CD4-positive, alpha-beta T cell (primary cell): ENCODE measurements around the gene ADARB2. TPM values are rescaled to one million over a fixed set of nuclear protein-coding genes. Genes with fewer than 3 reads are reported as not detected.
A peak's percentile ranks its signal among the peaks of the same experiment; 100 is the strongest.

Experiments used
- ATAC-seq: fragments of 200-7000 bp; cut with Tn5 transposase; one replicate; pipeline ENCODE4 v1.10.0; 2022; ENCODE audit warnings: mild to moderate bottlenecking; ENCODE audit not compliant: poor library complexity
- CTCF ChIA-PET: fragments of 350-600 bp; sonication (Branson Sonifier 250); formaldehyde crosslinking; loops from one replicate; lab custom pipeline; 2021; ENCODE audit warnings: antibody characterized with exemption, inconsistent platforms; lab: Charles Lee
- POLR2A ChIA-PET: fragments of 350-600 bp; sonication (Branson Sonifier 250); formaldehyde crosslinking; loops from one replicate; lab custom pipeline; 2021; ENCODE audit warnings: antibody characterized with exemption, inconsistent platforms; lab: Charles Lee
- DNase-seq, 14 experiments: peaks; one replicate each; pipeline ENCODE4 v3.0.0-alpha.2; 2013 to 2020; ENCODE audit warnings: mixed read lengths in 2 of 14
- H3K27ac ChIP-seq, 2 donors: one replicate each; pipeline versions ENCODE4 v1.5.1 to v1.7.0; 2013; ENCODE audit warnings: low read length in 2 of 2, low read depth in 1 of 2, mild to moderate bottlenecking in 1 of 2
- H3K27me3 ChIP-seq, 2 experiments: 1 replicate in 1 of 2; 2 replicates in 1 of 2; pipeline versions ENCODE4 v1.6.1 to v1.7.0; 2013; ENCODE audit warnings: low read length in 2 of 2, control low read depth in 1 of 2, mild to moderate bottlenecking in 1 of 2, moderate library complexity in 1 of 2; ENCODE audit not compliant: insufficient read depth in 2 of 2, control insufficient read depth in 1 of 2
- H3K36me3 ChIP-seq: one replicate; pipeline ENCODE4 v1.6.1; 2013; ENCODE audit warnings: low read length, control low read depth; ENCODE audit not compliant: insufficient read depth
- H3K4me1 ChIP-seq: one replicate; pipeline ENCODE4 v1.6.1; 2013; ENCODE audit warnings: low read length, control low read depth; ENCODE audit not compliant: insufficient read depth
- H3K4me3 ChIP-seq: one replicate; pipeline ENCODE4 v1.5.1; 2013; ENCODE audit warnings: mild to moderate bottlenecking, low read length, moderate library complexity
- H3K9me3 ChIP-seq, 2 experiments: 1 replicate in 1 of 2; 2 replicates in 1 of 2; pipeline versions ENCODE4 v1.6.1 to v1.7.0; 2013; ENCODE audit warnings: low read length in 2 of 2, mild to moderate bottlenecking in 2 of 2, control low read depth in 1 of 2, moderate library complexity in 1 of 2; ENCODE audit not compliant: control insufficient read depth in 1 of 2, insufficient read depth in 1 of 2
- H3K27ac Mint-ChIP-seq: one replicate; pipeline ENCODE4 v1.8.0; 2020; ENCODE audit warnings: mixed read lengths
- H3K27me3 Mint-ChIP-seq: one replicate; pipeline ENCODE4 v1.8.0; 2021; ENCODE audit warnings: mixed read lengths
- H3K36me3 Mint-ChIP-seq: one replicate; pipeline ENCODE4 v1.8.0; 2021; ENCODE audit warnings: low read depth, mixed read lengths
- H3K4me1 Mint-ChIP-seq: one replicate; pipeline ENCODE4 v1.8.0; 2021; ENCODE audit warnings: low read depth, mixed read lengths
- H3K4me3 Mint-ChIP-seq: one replicate; pipeline ENCODE4 v1.8.0; 2020; ENCODE audit warnings: mild to moderate bottlenecking, mixed read lengths
- H3K9me3 Mint-ChIP-seq: one replicate; pipeline ENCODE4 v1.8.0; 2020; ENCODE audit warnings: mixed read lengths
- intact Hi-C, 2 experiments: fragments of 100-400 bp; cut with DNase I in 1 of 2; cut with micrococcal nuclease in 1 of 2; formaldehyde crosslinking; loops; one replicate each; pipeline versions ENCODE4 v1.15.1 to v1.9.0; 2023 to 2025; cut with DNase I, micrococcal nuclease
- total RNA-seq, 174 experiments: library from RNA in 2 of 174; stranded (reverse) in 2 of 174; gene quantifications; one replicate each; pipeline ENCODE4 v1.2.3 and lab custom pipeline; 2021 to 2026
- TF ChIP-seq, protein P1 (sequence below): fragments of 200-600 bp; IDR thresholded peaks from one replicate; pipeline ENCODE4 v1.8.0; 2022; ENCODE audit warnings: antibody characterized with exemption, mild to moderate bottlenecking

Gene ADARB2
- total RNA-seq, 2 experiments from 2014 or later = 0.14 TPM; not detected in 1

DNA sequence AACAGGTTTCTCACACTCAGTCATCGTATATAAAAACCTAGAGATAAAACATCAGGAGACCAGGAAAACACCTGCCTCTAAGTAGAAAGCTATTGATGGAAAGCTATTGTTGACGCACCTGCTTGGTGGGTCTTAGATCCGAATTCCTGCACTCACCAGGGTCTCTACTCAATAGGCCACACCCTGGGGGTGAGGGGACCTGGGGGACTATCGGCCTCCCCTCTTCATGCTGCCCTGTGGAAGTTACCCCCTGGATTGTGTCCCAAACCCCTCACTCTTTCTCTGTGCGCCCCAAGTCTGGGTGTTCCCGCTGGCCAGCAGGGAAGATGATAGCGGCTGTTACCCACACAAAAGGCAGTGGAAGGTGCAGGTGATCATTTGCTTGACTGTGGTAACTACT, 368.1 kb downstream of the ADARB2 start:
- H3K27me3 Mint-ChIP-seq = peaks cover 55% of the 10 kb centered on the region
- DNase-seq = no peak
- intact Hi-C loops = no loop called here

DNA sequence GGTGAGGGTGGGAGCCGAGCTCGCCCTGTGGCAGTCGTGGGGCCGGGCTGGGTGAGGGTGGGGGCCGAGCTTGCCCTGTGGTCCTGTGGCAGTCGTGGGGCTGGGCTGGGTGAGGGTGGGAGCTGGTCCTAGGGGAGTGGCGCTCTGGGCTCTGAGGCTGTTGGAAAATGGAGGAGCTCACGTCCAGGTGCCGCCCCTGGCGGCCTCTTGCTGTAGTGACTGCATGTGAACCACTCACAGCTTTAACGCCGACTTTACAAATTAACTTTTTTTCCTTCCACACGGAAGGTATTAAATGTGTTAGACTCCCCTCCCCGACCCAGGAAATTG, 368.5 kb downstream of the ADARB2 start:
- intact Hi-C loops = no loop called here
- Histone ChIP-seq H3K36me3 (no peaks in the 10 kb centered on the region), H3K27me3 (peaks cover 4 to 14% of the 10 kb centered on the region in 2 experiments), H3K27ac (no peak overlapping the region), H3K4me3 (no peak overlapping the region), H3K9me3 (peaks cover 0 to 4% of the 10 kb centered on the region in 2 experiments), H3K4me1 (no peaks in the 10 kb centered on the region)
- ChIA-PET POLR2A (no interaction called here), CTCF (interaction anchor here (0.9 kb wide), 1 partner anchor 259 kb away, joined by 3 read pairs; no protein-coding TSS in a partner anchor)
- Mint-ChIP-seq H3K36me3 (no peaks in the 10 kb centered on the region), H3K4me3 (no peak overlapping the region), H3K27ac (no peak overlapping the region), H3K9me3 (no peaks in the 10 kb centered on the region), H3K27me3 (peaks cover 57% of the 10 kb centered on the region), H3K4me1 (no peaks in the 10 kb centered on the region)
- peak in 7 of 14 experiments; percentile 14 to 50 (median 31) for DNase-seq
- TF ChIP-seq, protein P1, sequence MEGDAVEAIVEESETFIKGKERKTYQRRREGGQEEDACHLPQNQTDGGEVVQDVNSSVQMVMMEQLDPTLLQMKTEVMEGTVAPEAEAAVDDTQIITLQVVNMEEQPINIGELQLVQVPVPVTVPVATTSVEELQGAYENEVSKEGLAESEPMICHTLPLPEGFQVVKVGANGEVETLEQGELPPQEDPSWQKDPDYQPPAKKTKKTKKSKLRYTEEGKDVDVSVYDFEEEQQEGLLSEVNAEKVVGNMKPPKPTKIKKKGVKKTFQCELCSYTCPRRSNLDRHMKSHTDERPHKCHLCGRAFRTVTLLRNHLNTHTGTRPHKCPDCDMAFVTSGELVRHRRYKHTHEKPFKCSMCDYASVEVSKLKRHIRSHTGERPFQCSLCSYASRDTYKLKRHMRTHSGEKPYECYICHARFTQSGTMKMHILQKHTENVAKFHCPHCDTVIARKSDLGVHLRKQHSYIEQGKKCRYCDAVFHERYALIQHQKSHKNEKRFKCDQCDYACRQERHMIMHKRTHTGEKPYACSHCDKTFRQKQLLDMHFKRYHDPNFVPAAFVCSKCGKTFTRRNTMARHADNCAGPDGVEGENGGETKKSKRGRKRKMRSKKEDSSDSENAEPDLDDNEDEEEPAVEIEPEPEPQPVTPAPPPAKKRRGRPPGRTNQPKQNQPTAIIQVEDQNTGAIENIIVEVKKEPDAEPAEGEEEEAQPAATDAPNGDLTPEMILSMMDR = no peak
- peak; percentile 44 for ATAC-seq

More for the DNA sequence above, 368.1 kb downstream of the ADARB2 start:
- POLR2A ChIA-PET = no interaction called here
- no peak for ATAC-seq
- peaks cover 4 to 11% of the 10 kb centered on the region in 2 experiments for H3K27me3 ChIP-seq
- TF ChIP-seq, protein P1 = no peak
- no peaks in the 10 kb centered on the region for H3K36me3 Mint-ChIP-seq
- H3K4me3 ChIP-seq = no peak overlapping the region
- H3K27ac Mint-ChIP-seq = no peak overlapping the region
- H3K9me3 Mint-ChIP-seq = no peaks in the 10 kb centered on the region
- CTCF ChIA-PET = interaction anchor here (0.9 kb wide), 1 partner anchor 259 kb away, joined by 3 read pairs; no protein-coding TSS in a partner anchor
- peaks cover 0 to 7% of the 10 kb centered on the region in 2 experiments for H3K9me3 ChIP-seq
- H3K4me3 Mint-ChIP-seq = no peak overlapping the region
- no peaks in the 10 kb centered on the region for H3K4me1 ChIP-seq
- H3K4me1 Mint-ChIP-seq = no peaks in the 10 kb centered on the region
- no peak overlapping the region for H3K27ac ChIP-seq
- H3K36me3 ChIP-seq = no peaks in the 10 kb centered on the region

DNA sequence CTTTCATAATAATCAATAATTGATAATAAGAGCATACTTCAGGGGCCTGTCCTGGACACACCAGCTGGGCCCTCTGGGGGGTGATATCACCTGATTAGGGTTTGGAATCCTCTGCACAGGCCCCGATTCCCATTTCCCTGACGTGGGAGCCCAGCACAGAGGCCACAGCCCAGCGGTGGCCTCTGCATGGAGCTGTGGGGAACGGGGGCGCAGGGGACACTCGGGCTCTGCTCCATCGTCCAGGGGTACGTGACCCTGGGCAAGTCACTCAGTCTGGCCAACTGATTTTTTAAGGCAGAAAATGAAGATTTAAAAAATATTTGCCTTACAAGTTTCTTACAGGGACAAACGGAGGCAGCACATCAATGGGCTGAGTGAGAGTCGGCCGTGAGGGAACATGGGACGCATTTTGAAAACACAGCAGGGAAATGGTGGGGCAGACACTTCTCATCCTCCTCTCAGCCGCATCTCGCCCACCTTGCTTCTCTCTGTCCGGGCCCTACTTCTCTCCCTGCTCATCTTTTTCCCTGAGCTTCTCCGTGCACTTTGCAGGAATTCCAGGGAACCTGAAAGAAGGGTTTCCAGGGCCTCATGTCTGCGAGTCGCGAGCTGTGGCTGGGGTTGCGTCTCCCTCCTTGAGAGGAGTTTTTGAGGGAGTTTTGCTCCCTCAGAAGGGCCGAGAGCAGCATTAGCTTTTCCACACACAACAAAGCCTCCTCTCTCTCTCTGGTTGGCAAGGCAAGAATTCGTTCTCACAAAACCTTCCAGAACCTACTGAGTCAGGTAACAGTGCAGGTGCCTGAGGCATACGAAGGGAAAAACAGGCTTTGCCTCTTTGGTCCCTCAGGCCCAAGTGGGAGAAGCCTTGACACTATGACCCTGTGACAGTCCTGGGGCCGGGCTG, 369.1 kb downstream of the ADARB2 start:
- peaks cover 0 to 4% of the 10 kb centered on the region in 2 experiments for H3K9me3 ChIP-seq
- no peak overlapping the region for H3K4me3 ChIP-seq
- DNase-seq (no peak), ATAC-seq (no peak)
- no peaks in the 10 kb centered on the region for H3K36me3 Mint-ChIP-seq
- TF ChIP-seq, protein P1 = no peak
- H3K4me1 Mint-ChIP-seq = no peaks in the 10 kb centered on the region
- ChIA-PET POLR2A (no interaction called here), CTCF (interaction anchor here (0.9 kb wide), 1 partner anchor 258 kb away, joined by 3 read pairs; no protein-coding TSS in a partner anchor)
- H3K27ac Mint-ChIP-seq = no peak overlapping the region
- H3K27ac ChIP-seq = no peak overlapping the region
- no peaks in the 10 kb centered on the region for H3K36me3 ChIP-seq
- no peaks in the 10 kb centered on the region for H3K9me3 Mint-ChIP-seq
- peaks cover 57% of the 10 kb centered on the region for H3K27me3 Mint-ChIP-seq
- no peaks in the 10 kb centered on the region for H3K4me1 ChIP-seq
- H3K4me3 Mint-ChIP-seq = no peak overlapping the region
- peaks cover 4 to 15% of the 10 kb centered on the region in 2 experiments for H3K27me3 ChIP-seq
- intact Hi-C loops = no loop called here
